Measurements from ENCODE around the gene COMMD9. TPM values are rescaled to one million over a fixed set of nuclear protein-coding genes. Genes with fewer than 3 reads are reported as not detected.

COMMD9 gene
- total RNA-seq, 2 experiments from 2014 or later: 33.6 to 34.6 TPM

- no peaks in the 10 kb centered on the region for H3K27me3 ChIP-seq (ENCODE audit: control insufficient read depth in 1 of 2, insufficient read depth in 2 of 2, low read length in 2 of 2)
- Mint-ChIP-seq H3K4me1 (ENCODE audit: low read depth) (no peaks in the 10 kb centered on the region), H3K4me3 (no peak overlapping the region), H3K27ac (no peak overlapping the region), H3K9me3 (peaks cover 3% of the 10 kb centered on the region), H3K36me3 (ENCODE audit: low read depth) (peaks cover 85% of the 10 kb centered on the region), H3K27me3 (no peaks in the 10 kb centered on the region)
- no peak for ATAC-seq (ENCODE audit: poor library complexity)
- H3K27ac ChIP-seq (ENCODE audit: low read depth in 1 of 2, low read length in 2 of 2): no peak overlapping the region
- no peak overlapping the region for H3K4me3 ChIP-seq (ENCODE audit: low read length)
- intact Hi-C loops (cut with DNase I, micrococcal nuclease): no loop called here
- DNase-seq: no peak
- ChIA-PET CTCF (no interaction called here), POLR2A (no interaction called here)
- no peak for TF ChIP-seq CTCF (IDR thresholded peaks at IDR 0.05)
- H3K36me3 ChIP-seq (ENCODE audit: insufficient read depth, low read length): peaks cover 59% of the 10 kb centered on the region
- H3K4me1 ChIP-seq (ENCODE audit: insufficient read depth, low read length): no peaks in the 10 kb centered on the region
- H3K9me3 ChIP-seq (ENCODE audit: control insufficient read depth in 1 of 2, insufficient read depth in 1 of 2, low read length in 2 of 2): peaks cover 0 to 9% of the 10 kb centered on the region in 2 experiments
Observed at GRCh38 chr11:36273110-36273509, 16.1 kb downstream of the COMMD9 start.

- no peak for ATAC-seq (ENCODE audit: poor library complexity)
- Histone ChIP-seq H3K4me1 (ENCODE audit: insufficient read depth, low read length) (no peaks in the 10 kb centered on the region), H3K4me3 (ENCODE audit: low read length) (no peak overlapping the region), H3K36me3 (ENCODE audit: insufficient read depth, low read length) (peaks cover 48% of the 10 kb centered on the region), H3K27me3 (ENCODE audit: control insufficient read depth in 1 of 2, insufficient read depth in 2 of 2, low read length in 2 of 2) (no peaks in the 10 kb centered on the region), H3K9me3 (ENCODE audit: control insufficient read depth in 1 of 2, insufficient read depth in 1 of 2, low read length in 2 of 2) (peaks cover 0 to 9% of the 10 kb centered on the region in 2 experiments), H3K27ac (ENCODE audit: low read depth in 1 of 2, low read length in 2 of 2) (no peak overlapping the region)
- no peak for TF ChIP-seq CTCF (IDR thresholded peaks at IDR 0.05)
- Mint-ChIP-seq H3K4me1 (ENCODE audit: low read depth) (no peaks in the 10 kb centered on the region), H3K27me3 (no peaks in the 10 kb centered on the region), H3K36me3 (ENCODE audit: low read depth) (peaks cover 74% of the 10 kb centered on the region), H3K27ac (no peak overlapping the region), H3K9me3 (peaks cover 3% of the 10 kb centered on the region), H3K4me3 (no peak overlapping the region)
- CTCF ChIA-PET: no interaction called here
- intact Hi-C loops (cut with DNase I, micrococcal nuclease): no loop called here
- POLR2A ChIA-PET: no interaction called here
- DNase-seq: no peak
Observed at GRCh38 chr11:36271794-36272407, 17.3 kb downstream of the COMMD9 start.

- Histone ChIP-seq H3K27me3 (ENCODE audit: control insufficient read depth in 1 of 2, insufficient read depth in 2 of 2, low read length in 2 of 2) (no peaks in the 10 kb centered on the region), H3K4me3 (ENCODE audit: low read length) (no peak overlapping the region), H3K9me3 (ENCODE audit: control insufficient read depth in 1 of 2, insufficient read depth in 1 of 2, low read length in 2 of 2) (peaks cover 0 to 9% of the 10 kb centered on the region in 2 experiments), H3K36me3 (ENCODE audit: insufficient read depth, low read length) (peaks cover 40% of the 10 kb centered on the region), H3K4me1 (ENCODE audit: insufficient read depth, low read length) (peaks cover 2% of the 10 kb centered on the region), H3K27ac (ENCODE audit: low read depth in 1 of 2, low read length in 2 of 2) (no peak overlapping the region)
- H3K4me1 Mint-ChIP-seq (ENCODE audit: low read depth): no peaks in the 10 kb centered on the region
- H3K27me3 Mint-ChIP-seq: no peaks in the 10 kb centered on the region
- H3K27ac Mint-ChIP-seq: no peak overlapping the region
- TF ChIP-seq CTCF (IDR thresholded peaks at IDR 0.05): no peak
- ChIA-PET CTCF (no interaction called here), POLR2A (no interaction called here)
- intact Hi-C loops (cut with DNase I, micrococcal nuclease): no loop called here
- ATAC-seq (ENCODE audit: poor library complexity) (no peak), DNase-seq (no peak)
- no peak overlapping the region for H3K4me3 Mint-ChIP-seq
- peaks cover 63% of the 10 kb centered on the region for H3K36me3 Mint-ChIP-seq (ENCODE audit: low read depth)
- H3K9me3 Mint-ChIP-seq: peaks cover 3% of the 10 kb centered on the region
Observed at GRCh38 chr11:36270701-36271100, 18.5 kb downstream of the COMMD9 start.
